ENCODE data around the gene TXNIP. TPM values are rescaled to one million over a fixed set of nuclear protein-coding genes. Genes with fewer than 3 reads are reported as not detected.

The TXNIP gene
- total and polyA plus RNA-seq, 2 of the 4 experiments (the other 2 are of a cell fraction): 36.4 to 77.2 TPM

DNA sequence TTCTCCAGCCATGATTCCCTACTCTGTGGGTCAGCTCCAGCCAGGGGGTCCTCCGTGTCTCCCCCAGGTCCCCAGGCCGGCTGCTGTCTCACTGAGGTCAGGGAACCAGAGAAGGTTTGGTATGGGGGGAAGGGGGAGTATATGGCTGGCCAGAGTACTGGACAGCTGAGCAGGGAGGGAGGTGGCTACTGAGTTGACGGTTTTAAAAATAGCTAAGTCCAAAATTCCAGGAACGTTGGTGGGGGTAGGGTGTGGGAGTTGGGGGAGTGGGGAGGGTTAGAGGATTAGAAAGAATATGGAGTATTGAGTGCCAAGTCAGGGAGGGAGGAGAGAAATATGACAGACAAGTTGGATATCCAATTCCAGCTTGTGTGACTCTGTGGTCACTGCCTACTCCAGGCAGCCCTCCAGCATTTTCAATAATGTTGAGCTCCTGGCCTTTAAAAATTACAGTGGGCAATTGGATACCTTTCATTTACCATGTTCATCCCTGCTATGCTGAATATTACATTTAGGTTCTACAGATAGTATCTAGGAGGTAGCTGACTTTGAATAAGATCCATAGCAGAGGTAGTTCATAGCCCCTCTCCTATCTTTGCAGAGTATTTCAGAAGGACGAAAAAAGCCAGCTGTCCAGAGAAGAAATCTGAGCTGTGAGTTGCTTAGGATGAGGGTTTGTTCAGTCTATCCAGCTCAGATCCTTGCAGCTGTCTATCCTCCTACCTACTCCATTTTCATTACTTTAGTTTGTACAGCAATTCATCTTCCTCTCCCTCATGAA lies 25.4 kb upstream of the TXNIP start, which contains the start of gene HJV:
Gene HJV, minus strand, starts transcription at position 114 of the 781 bp plus-strand sequence. CDS start 1,504 bp downstream, outside the sequence.
- ChIA-PET CTCF (interaction anchor here (2.0 kb wide), 1 partner anchor 11 kb away, joined by 9 read pairs; no protein-coding TSS in a partner anchor), POLR2A (ENCODE audit: unreplicated experiment) (no interaction called here)
- no peak within 1 kb of the TSS for H3K23ac ChIP-seq (ENCODE audit: low read depth, low read length)
- TF ChIP-seq RCOR1 (IDR thresholded peaks at IDR 0.05; ENCODE audit: insufficient replicate concordance, low read length) (no peak), NFE2L2 (IDR thresholded peaks at IDR 0.05; ENCODE audit: low read depth, low read length) (no peak), MAZ (IDR thresholded peaks at IDR 0.05; ENCODE audit: borderline replicate concordance, low read depth, low read length) (no peak), CHD1 (IDR thresholded peaks at IDR 0.05; ENCODE audit: low read depth, low read length) (no peak), BHLHE40 (IDR thresholded peaks at IDR 0.05; ENCODE audit: low read depth, low read length) (no peak), MXI1 (IDR thresholded peaks at IDR 0.05; ENCODE audit: borderline replicate concordance, low read depth, low read length) (no peak), CEBPB (IDR thresholded peaks at IDR 0.05; ENCODE audit: low read depth, low read length) (no peak), SMC3 (IDR thresholded peaks at IDR 0.05; ENCODE audit: low read depth, low read length) (no peak), RAD21 (IDR thresholded peaks at IDR 0.05; ENCODE audit: low read length) (no peak), RFX5 (IDR thresholded peaks at IDR 0.05; ENCODE audit: low read depth, low read length) (no peak), MAFK (IDR thresholded peaks at IDR 0.05; ENCODE audit: low read depth, low read length) (no peak)
- TF ChIP-seq, protein P1, sequence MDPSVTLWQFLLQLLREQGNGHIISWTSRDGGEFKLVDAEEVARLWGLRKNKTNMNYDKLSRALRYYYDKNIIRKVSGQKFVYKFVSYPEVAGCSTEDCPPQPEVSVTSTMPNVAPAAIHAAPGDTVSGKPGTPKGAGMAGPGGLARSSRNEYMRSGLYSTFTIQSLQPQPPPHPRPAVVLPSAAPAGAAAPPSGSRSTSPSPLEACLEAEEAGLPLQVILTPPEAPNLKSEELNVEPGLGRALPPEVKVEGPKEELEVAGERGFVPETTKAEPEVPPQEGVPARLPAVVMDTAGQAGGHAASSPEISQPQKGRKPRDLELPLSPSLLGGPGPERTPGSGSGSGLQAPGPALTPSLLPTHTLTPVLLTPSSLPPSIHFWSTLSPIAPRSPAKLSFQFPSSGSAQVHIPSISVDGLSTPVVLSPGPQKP (IDR thresholded peaks at IDR 0.05; ENCODE audit: borderline replicate concordance, low read depth, low read length): no peak
- TF ChIP-seq, protein P2, sequence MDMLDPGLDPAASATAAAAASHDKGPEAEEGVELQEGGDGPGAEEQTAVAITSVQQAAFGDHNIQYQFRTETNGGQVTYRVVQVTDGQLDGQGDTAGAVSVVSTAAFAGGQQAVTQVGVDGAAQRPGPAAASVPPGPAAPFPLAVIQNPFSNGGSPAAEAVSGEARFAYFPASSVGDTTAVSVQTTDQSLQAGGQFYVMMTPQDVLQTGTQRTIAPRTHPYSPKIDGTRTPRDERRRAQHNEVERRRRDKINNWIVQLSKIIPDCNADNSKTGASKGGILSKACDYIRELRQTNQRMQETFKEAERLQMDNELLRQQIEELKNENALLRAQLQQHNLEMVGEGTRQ (IDR thresholded peaks at IDR 0.05; ENCODE audit: low read depth, low read length): no peak
- H3K18ac ChIP-seq (ENCODE audit: low read depth, low read length): no peak within 1 kb of the TSS
- H2BK120ac ChIP-seq (ENCODE audit: low read depth, low read length): no peak within 1 kb of the TSS
- DNase-seq (no peak), ATAC-seq (ENCODE audit: low read depth) (no peak)
- no TSS peak for BruUV-seq (replicated peaks)
- H3K79me1 ChIP-seq (ENCODE audit: low read depth in 1 of 2, low read length in 2 of 2): no peaks in the 10 kb centered on the region
- intact Hi-C loops (cut with micrococcal nuclease): no loop called here
- H3K4me2 ChIP-seq (ENCODE audit: low read depth, low read length): no peak within 1 kb of the TSS
- H3K14ac ChIP-seq (replicated peaks; ENCODE audit: low read depth, low read length): no peak within 1 kb of the TSS
- no peak within 1 kb of the TSS for H3K27ac ChIP-seq (ENCODE audit: insufficient read depth, low read length)
- dilution Hi-C loops (cut with HindIII; ENCODE audit: low sequenced_read_pairs, unreplicated experiment): no loop called here
- no peaks in the 10 kb centered on the region for H3K4me1 ChIP-seq (ENCODE audit: control insufficient read depth, insufficient read depth, low read length)
- in situ Hi-C loops (cut with MboI; ENCODE audit: low sequenced_read_pairs): no loop called here
- no peaks in the 10 kb centered on the region for H3K9me3 ChIP-seq (ENCODE audit: control insufficient read depth, insufficient read depth, low read length)
- H3K56ac ChIP-seq (ENCODE audit: extremely low read depth, insufficient read depth, low read length): no peak within 1 kb of the TSS
- H2AK5ac ChIP-seq (ENCODE audit: low read depth, low read length): no peak within 1 kb of the TSS
- H2AFZ ChIP-seq (replicated peaks; ENCODE audit: low read length, poor library complexity): no peak within 1 kb of the TSS
- H4K5ac ChIP-seq (ENCODE audit: low read depth, low read length): no peak within 1 kb of the TSS
- H3K4ac ChIP-seq (ENCODE audit: low read depth, low read length): no peak within 1 kb of the TSS
- no peak within 1 kb of the TSS for H4K91ac ChIP-seq (ENCODE audit: insufficient read depth, low read depth, low read length)
- H3K4me3 ChIP-seq (ENCODE audit: insufficient read depth, low read depth, low read length): no peak within 1 kb of the TSS
- H4K20me1 ChIP-seq (ENCODE audit: insufficient read depth, low read length): no peaks in the 10 kb centered on the region
- no peaks in the 10 kb centered on the region for H3K9me1 ChIP-seq (ENCODE audit: insufficient read depth, low read length)
- no peak within 1 kb of the TSS for H4K8ac ChIP-seq (ENCODE audit: low read depth in 2 of 2, low read length in 2 of 2)
- WGBS, 2 experiments (ENCODE audit: extremely low coverage in 2 of 2, insufficient read length in 1 of 2): 14 to 100% methylated on average over 1 to 2 of the region's 5 CpGs
- no peak within 1 kb of the TSS for H2AK9ac ChIP-seq (replicated peaks; ENCODE audit: low read depth, low read length, poor library complexity)
- no peak within 1 kb of the TSS for H2BK15ac ChIP-seq (ENCODE audit: low read depth, low read length)
- H3K9ac ChIP-seq (ENCODE audit: low read depth, low read length): no peak within 1 kb of the TSS
- no peaks in the 10 kb centered on the region for H3K36me3 ChIP-seq (ENCODE audit: control insufficient read depth, insufficient read depth, low read length)
- H2BK20ac ChIP-seq (ENCODE audit: low read depth, low read length): no peak within 1 kb of the TSS
- H2BK5ac ChIP-seq (ENCODE audit: low read depth, low read length, poor library complexity, severe bottlenecking): no peak within 1 kb of the TSS
- H3K27me3 ChIP-seq (ENCODE audit: control insufficient read depth, insufficient read depth, low read length): peaks cover 51% of the 10 kb centered on the region
